ENCODE results near the gene DHRS2. TPM values are rescaled to one million over a fixed set of nuclear protein-coding genes. Genes with fewer than 3 reads are reported as not detected.

DHRS2 gene
- polyA plus RNA-seq, 1 experiment: 0.09 TPM

- ChIA-PET CTCF (interaction anchor here (1.3 to 4.6 kb wide), 2 partner anchors 19 to 298 kb away, joined by 4 to 27 read pairs; no protein-coding TSS in a partner anchor), POLR2A (no interaction called here)
- H3K27ac ChIP-seq (ENCODE audit: low read depth, low read length): no peak overlapping the region
- H3K27me3 ChIP-seq (ENCODE audit: control insufficient read depth, insufficient read depth, low read length): peaks cover 4% of the 10 kb centered on the region
- no peak for DNase-seq (ENCODE audit: low read depth, low spot score)
- H3K9me3 ChIP-seq (ENCODE audit: control insufficient read depth, insufficient read depth, low read length): no peaks in the 10 kb centered on the region
- H3K4me3 ChIP-seq (ENCODE audit: low read depth, low read length): no peak overlapping the region
- TF ChIP-seq CTCF (IDR thresholded peaks at IDR 0.05; ENCODE audit: low read depth, low read length): no peak
Observed at GRCh38 chr14:23612802-23613201, 23.4 kb upstream of the DHRS2 start.

GRCh38 chr14:23613242-23614070 lies 22.7 kb upstream of the DHRS2 start:
- no peak for TF ChIP-seq CTCF (IDR thresholded peaks at IDR 0.05; ENCODE audit: low read depth, low read length)
- H3K9me3 ChIP-seq (ENCODE audit: control insufficient read depth, insufficient read depth, low read length): no peaks in the 10 kb centered on the region
- no peak overlapping the region for H3K27ac ChIP-seq (ENCODE audit: low read depth, low read length)
- ChIA-PET POLR2A (no interaction called here), CTCF (interaction anchor here (1.3 to 4.6 kb wide), 2 partner anchors 18 to 297 kb away, joined by 4 to 27 read pairs; no protein-coding TSS in a partner anchor)
- no peak overlapping the region for H3K4me3 ChIP-seq (ENCODE audit: low read depth, low read length)
- H3K27me3 ChIP-seq (ENCODE audit: control insufficient read depth, insufficient read depth, low read length): peaks cover 4% of the 10 kb centered on the region
- DNase-seq (ENCODE audit: low read depth, low spot score): no peak

- Histone ChIP-seq H3K9me3 (ENCODE audit: control insufficient read depth, insufficient read depth, low read length) (no peaks in the 10 kb centered on the region), H3K27ac (ENCODE audit: low read depth, low read length) (no peak overlapping the region), H3K4me3 (ENCODE audit: low read depth, low read length) (no peak overlapping the region), H3K27me3 (ENCODE audit: control insufficient read depth, insufficient read depth, low read length) (no peaks in the 10 kb centered on the region)
- CTCF ChIA-PET: interaction anchor here (4.6 kb wide), 1 partner anchor 17 kb away, joined by 27 read pairs; no protein-coding TSS in a partner anchor
- DNase-seq (ENCODE audit: low read depth, low spot score): no peak
- POLR2A ChIA-PET: no interaction called here
- TF ChIP-seq CTCF (IDR thresholded peaks at IDR 0.05; ENCODE audit: low read depth, low read length): no peak
Observed at GRCh38 chr14:23614395-23614828, 21.8 kb upstream of the DHRS2 start.

- no peak overlapping the region for H3K27ac ChIP-seq (ENCODE audit: low read depth, low read length)
- H3K4me3 ChIP-seq (ENCODE audit: low read depth, low read length): no peak overlapping the region
- H3K9me3 ChIP-seq (ENCODE audit: control insufficient read depth, insufficient read depth, low read length): no peaks in the 10 kb centered on the region
- TF ChIP-seq CTCF (IDR thresholded peaks at IDR 0.05; ENCODE audit: low read depth, low read length): no peak
- no peak for DNase-seq (ENCODE audit: low read depth, low spot score)
- H3K27me3 ChIP-seq (ENCODE audit: control insufficient read depth, insufficient read depth, low read length): no peaks in the 10 kb centered on the region
- ChIA-PET POLR2A (no interaction called here), CTCF (interaction anchor here (3.2 kb wide), 1 partner anchor 16 kb away, joined by 23 read pairs; no protein-coding TSS in a partner anchor)
Observed at GRCh38 chr14:23615856-23616255, 20.3 kb upstream of the DHRS2 start.

GRCh38 chr14:23617539-23617938 lies 18.6 kb upstream of the DHRS2 start:
- Histone ChIP-seq H3K4me3 (ENCODE audit: low read depth, low read length) (no peak overlapping the region), H3K27me3 (ENCODE audit: control insufficient read depth, insufficient read depth, low read length) (no peaks in the 10 kb centered on the region), H3K9me3 (ENCODE audit: control insufficient read depth, insufficient read depth, low read length) (no peaks in the 10 kb centered on the region), H3K27ac (ENCODE audit: low read depth, low read length) (no peak overlapping the region)
- DNase-seq (ENCODE audit: low read depth, low spot score): no peak
- TF ChIP-seq CTCF (IDR thresholded peaks at IDR 0.05; ENCODE audit: low read depth, low read length): no peak
- ChIA-PET CTCF (interaction anchor here (3.2 kb wide), 1 partner anchor 14 kb away, joined by 23 read pairs; no protein-coding TSS in a partner anchor), POLR2A (no interaction called here)
